ENCODE results near the gene SOS2. TPM values are rescaled to one million over a fixed set of nuclear protein-coding genes. Genes with fewer than 3 reads are reported as not detected.

Gene SOS2
- total and polyA plus RNA-seq, 2 of the 8 experiments (the other 6 are each of a cell fraction or from before 2014, with no cell fraction given): 2.8 to 12.7 TPM

GRCh38 chr14:50257732-50258131 is 26.4 kb upstream of the SOS2 start:
- WGBS, 2 experiments (ENCODE audit: extremely low coverage in 1 of 2, insufficient coverage in 1 of 2, insufficient read length in 1 of 2, insufficient replicate concordance in 2 of 2, low coverage in 1 of 2, low lambda C conversion rate in 2 of 2, missing lambda C conversion rate in 1 of 2): 93% methylated on average over 2 of the region's 2 CpGs; no CpG with 5 or more reads in 1 of the 2 experiments
- H2BK5ac ChIP-seq (ENCODE audit: low read depth, low read length): no peak overlapping the region
- no peak overlapping the region for H2AFZ ChIP-seq (ENCODE audit: low read length)
- no peaks in the 10 kb centered on the region for H4K20me1 ChIP-seq (replicated peaks in 1 of 2; ENCODE audit: control insufficient read depth in 1 of 2, insufficient read depth in 2 of 2, low read length in 2 of 2)
- no peaks in the 10 kb centered on the region for H3K27me3 ChIP-seq (replicated peaks in 1 of 4; ENCODE audit: control insufficient read depth in 3 of 4, extremely low read depth in 1 of 4, insufficient read depth in 3 of 4, low read length in 3 of 4)
- no peak overlapping the region for H3K9ac ChIP-seq (replicated peaks in 1 of 4; ENCODE audit: extremely low read depth in 1 of 4, low read depth in 3 of 4, low read length in 3 of 4)
- H3K9me3 ChIP-seq (ENCODE audit: insufficient read depth in 2 of 2, low read depth in 1 of 2, low read length in 1 of 2): no peaks in the 10 kb centered on the region
- no peak for DNase-seq (ENCODE audit: low read depth in 1 of 2, low spot score in 2 of 2)
- H3K27ac ChIP-seq (ENCODE audit: low read depth, low read length): no peak overlapping the region
- H3K4ac ChIP-seq (replicated peaks; ENCODE audit: insufficient read length, low read depth, low read length): no peak overlapping the region
- CTCF ChIA-PET (ENCODE audit: partially characterized antibody): interaction anchor here (0.8 kb wide), 1 partner anchor 9 kb away, joined by 4 read pairs; no protein-coding TSS in a partner anchor
- no peak overlapping the region for H2BK15ac ChIP-seq (ENCODE audit: low read length)
- H3K23me2 ChIP-seq (ENCODE audit: low read depth, low read length): no peaks in the 10 kb centered on the region
- H4K5ac ChIP-seq (ENCODE audit: insufficient read length, low read depth, low read length): no peak overlapping the region
- H3K36me3 ChIP-seq (ENCODE audit: control insufficient read depth in 2 of 4, insufficient read depth in 4 of 4, low read length in 3 of 4): peaks cover 0 to 5% (median 2%) of the 10 kb centered on the region in 4 experiments; a peak in 4 of 8 replicates
- no peak overlapping the region for H4K91ac ChIP-seq (replicated peaks; ENCODE audit: insufficient read length, low read length)
- H2BK20ac ChIP-seq (ENCODE audit: low read length): no peak overlapping the region
- FAIRE-seq: no peak
- no peak overlapping the region for H3K4me3 ChIP-seq (ENCODE audit: extremely low read depth in 1 of 4, insufficient read depth in 2 of 4, low read depth in 3 of 4, low read length in 4 of 4)
- H3K23ac ChIP-seq (ENCODE audit: insufficient read length): no peak overlapping the region
- H3K4me1 ChIP-seq (replicated peaks in 1 of 4; ENCODE audit: control insufficient read depth in 3 of 4, insufficient read depth in 4 of 4, low read length in 3 of 4): no peaks in the 10 kb centered on the region
- H3K18ac ChIP-seq (ENCODE audit: extremely low read depth, low read length): no peak overlapping the region
- POLR2A ChIA-PET (ENCODE audit: partially characterized antibody): no interaction called here
- no peak overlapping the region for H2BK12ac ChIP-seq (ENCODE audit: low read depth, low read length)
- no peak overlapping the region for H3K14ac ChIP-seq (ENCODE audit: insufficient read length)
- H3K79me1 ChIP-seq (ENCODE audit: low read depth, low read length): no peaks in the 10 kb centered on the region
- H4K8ac ChIP-seq (ENCODE audit: extremely low read depth, insufficient read depth, low read length): no peak overlapping the region
- no peak overlapping the region for H2BK120ac ChIP-seq (replicated peaks; ENCODE audit: low read depth, low read length)
- H3K79me2 ChIP-seq (ENCODE audit: control insufficient read depth in 1 of 2, insufficient read depth in 2 of 2, low read length in 2 of 2): no peaks in the 10 kb centered on the region
- H3K56ac ChIP-seq (replicated peaks; ENCODE audit: insufficient read length, low read depth, low read length): no peak overlapping the region
- no peak overlapping the region for H2AK5ac ChIP-seq (ENCODE audit: low read depth, low read length)
- no peak overlapping the region for H3K4me2 ChIP-seq (ENCODE audit: insufficient read depth in 1 of 2, low read depth in 2 of 2, low read length in 2 of 2)
- TF ChIP-seq SP2 (IDR thresholded peaks at IDR 0.05; ENCODE audit: low read length) (no peak), CEBPB (IDR thresholded peaks at IDR 0.05; ENCODE audit: low read depth, low read length) (no peak), KDM5A (IDR thresholded peaks at IDR 0.05; ENCODE audit: low read length) (no peak), USF2 (IDR thresholded peaks at IDR 0.05; ENCODE audit: low read length) (no peak), BACH1 (IDR thresholded peaks at IDR 0.05; ENCODE audit: low read length) (no peak), HDAC2 (IDR thresholded peaks at IDR 0.05; ENCODE audit: borderline replicate concordance in 1 of 2, low read depth in 2 of 2, low read length in 2 of 2) (no peak), CBX8 (IDR thresholded peaks at IDR 0.05; ENCODE audit: borderline replicate concordance, low read depth, low read length) (no peak), GTF2F1 (IDR thresholded peaks at IDR 0.05; ENCODE audit: borderline replicate concordance, low read depth, low read length) (no peak), TAF1 (IDR thresholded peaks at IDR 0.05; ENCODE audit: low read depth, low read length) (no peak), SUZ12 (IDR thresholded peaks at IDR 0.05; ENCODE audit: low read length) (no peak), NANOG (IDR thresholded peaks at IDR 0.05; ENCODE audit: insufficient read depth, low read depth, low read length, poor library complexity, severe bottlenecking) (no peak), MAFK (IDR thresholded peaks at IDR 0.05; ENCODE audit: low read depth, low read length) (no peak), E2F6 (IDR thresholded peaks at IDR 0.05) (no peak)

All from H1 (cell line).